GM18520 (cell line): ENCODE results near the gene ITGB2.

Source experiments
- ATAC-seq: cut with Tn5 transposase; IDR thresholded peaks from one replicate; pipeline ENCODE4 v1.9.1; 2021; ENCODE audit not compliant: unreplicated experiment

Gene ITGB2

DNA sequence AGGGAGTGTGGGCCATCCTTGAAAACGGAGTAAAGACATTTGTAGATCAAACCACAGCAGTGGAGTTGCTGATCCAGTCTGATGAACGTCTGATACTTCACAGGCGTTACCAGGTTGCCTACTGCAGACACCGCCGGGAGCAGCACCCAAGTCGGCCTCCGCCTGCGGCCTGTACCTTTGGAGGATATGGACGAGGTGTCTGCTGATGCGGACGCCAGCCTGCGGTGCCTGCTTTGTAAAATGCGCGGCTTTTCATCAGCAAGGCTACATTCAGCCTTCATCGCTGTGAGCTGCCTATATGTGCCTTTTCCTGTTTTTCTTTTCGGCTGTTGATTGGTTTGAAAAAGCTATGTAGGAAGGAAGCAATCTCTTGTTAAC, 35.1 kb upstream of the ITGB2 start:
- no peak for ATAC-seq

DNA sequence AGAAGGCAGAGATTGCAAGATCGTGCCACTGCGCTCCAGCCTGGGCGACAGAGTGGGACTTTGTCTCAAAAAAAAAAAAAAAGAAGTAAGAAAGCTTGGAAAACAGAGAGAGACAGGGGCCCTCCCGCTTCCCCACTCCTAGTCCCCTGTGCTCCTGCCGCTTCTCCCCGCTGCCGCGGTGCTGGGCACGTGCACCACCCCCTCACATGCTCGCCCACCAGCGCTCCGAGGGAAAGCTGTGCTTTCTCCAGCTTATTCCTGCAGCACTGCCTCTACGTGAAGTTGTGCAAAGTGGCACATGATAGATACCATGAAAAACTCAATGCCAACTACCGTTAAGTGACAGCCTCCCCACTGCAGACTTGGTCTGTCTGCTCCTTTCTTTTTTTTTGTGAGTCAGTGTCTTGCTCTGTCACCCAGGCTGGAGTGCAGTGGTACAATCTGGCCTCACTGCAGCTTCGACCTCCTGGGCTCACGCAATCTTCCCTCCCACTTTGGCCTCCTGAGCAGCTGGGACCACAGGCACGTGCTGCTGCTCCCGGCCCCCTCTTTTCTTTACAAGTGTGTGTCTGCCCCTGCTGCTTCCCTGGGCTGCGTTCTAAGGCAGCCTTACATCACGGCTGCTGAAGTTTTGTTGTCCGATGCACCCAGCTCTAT, 34.6 kb upstream of the ITGB2 start:
- ATAC-seq, result no peak

DNA sequence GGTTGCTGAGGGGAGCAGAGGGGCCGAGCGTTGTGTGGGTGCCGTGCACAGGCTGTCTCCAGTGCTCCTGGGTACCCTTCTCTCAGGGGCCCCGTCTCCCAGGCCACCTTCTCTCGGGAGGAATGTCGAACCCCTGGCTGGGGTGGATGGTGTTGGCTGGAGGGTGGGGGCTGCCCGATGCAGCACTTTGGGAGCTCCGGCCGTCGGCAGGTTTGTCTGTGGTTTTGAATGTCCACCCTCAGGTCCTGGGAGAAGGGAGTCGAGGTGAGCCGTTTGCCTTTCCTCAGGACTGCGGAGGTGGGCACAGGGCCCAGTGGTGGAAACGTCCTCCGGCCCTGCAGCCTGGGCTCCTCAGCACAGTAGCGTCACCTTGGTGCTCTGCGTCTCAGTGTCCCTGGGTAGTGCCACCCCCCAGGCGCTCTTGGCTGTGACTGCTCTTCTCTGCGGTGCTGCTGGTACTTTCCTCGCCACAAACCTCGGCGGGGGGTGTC, 33.6 kb upstream of the ITGB2 start:
- ATAC-seq, result no peak

DNA sequence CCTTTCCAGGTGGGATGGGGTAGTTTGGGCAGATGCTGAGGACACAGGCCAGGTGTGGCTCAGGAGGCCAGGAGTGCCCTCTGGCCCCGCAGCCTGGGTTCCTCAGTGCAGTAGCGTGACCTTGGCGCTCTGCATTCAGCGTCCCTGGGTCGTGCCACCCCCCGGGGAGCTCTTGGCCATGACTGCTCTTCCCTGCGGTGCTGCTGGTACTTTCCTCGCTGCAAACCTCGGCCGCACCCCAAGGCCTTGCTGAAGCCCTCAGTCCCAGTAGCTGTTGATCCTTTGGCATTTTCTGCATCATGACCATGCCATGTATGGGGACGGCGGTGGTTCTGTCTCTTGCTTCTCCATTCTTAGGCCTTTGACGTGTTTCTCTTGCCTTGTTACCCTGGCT, 32.9 kb upstream of the ITGB2 start:
- ATAC-seq, result no peak

DNA sequence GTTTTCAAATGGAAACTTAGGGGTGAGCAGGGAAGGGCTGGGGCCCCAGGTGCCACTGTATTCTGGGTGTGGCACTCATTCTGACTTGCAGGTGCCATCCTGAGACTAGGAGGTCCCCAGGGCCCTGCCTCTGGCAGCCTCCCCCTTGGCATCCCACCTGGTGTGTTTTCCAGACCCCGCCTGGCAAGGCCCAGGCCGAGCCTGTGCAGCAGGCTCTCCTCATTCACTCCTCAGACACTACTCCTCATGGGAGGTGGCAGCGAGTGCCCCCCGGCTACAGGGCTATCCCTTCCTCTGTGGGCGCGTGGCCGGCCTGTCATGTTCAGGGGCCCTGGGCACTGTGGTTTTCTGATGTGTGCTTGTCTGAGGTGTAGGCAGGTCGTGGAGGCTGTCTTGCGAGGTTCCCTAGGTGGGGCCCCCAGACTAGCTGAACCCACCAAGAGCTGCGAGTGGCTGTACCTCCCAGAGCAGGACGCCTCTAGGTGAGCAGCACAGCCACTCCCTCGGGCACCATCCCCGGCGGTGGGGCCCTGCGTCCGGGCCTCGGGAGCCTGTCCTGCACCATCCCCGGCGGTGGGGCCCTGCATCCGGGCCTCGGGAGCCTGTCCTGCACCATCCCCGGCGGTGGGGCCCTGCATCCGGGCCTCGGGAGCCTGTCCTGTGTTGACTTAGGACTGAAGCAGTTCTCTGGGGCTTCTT, 32.4 kb upstream of the ITGB2 start:
- ATAC-seq, result no peak

DNA sequence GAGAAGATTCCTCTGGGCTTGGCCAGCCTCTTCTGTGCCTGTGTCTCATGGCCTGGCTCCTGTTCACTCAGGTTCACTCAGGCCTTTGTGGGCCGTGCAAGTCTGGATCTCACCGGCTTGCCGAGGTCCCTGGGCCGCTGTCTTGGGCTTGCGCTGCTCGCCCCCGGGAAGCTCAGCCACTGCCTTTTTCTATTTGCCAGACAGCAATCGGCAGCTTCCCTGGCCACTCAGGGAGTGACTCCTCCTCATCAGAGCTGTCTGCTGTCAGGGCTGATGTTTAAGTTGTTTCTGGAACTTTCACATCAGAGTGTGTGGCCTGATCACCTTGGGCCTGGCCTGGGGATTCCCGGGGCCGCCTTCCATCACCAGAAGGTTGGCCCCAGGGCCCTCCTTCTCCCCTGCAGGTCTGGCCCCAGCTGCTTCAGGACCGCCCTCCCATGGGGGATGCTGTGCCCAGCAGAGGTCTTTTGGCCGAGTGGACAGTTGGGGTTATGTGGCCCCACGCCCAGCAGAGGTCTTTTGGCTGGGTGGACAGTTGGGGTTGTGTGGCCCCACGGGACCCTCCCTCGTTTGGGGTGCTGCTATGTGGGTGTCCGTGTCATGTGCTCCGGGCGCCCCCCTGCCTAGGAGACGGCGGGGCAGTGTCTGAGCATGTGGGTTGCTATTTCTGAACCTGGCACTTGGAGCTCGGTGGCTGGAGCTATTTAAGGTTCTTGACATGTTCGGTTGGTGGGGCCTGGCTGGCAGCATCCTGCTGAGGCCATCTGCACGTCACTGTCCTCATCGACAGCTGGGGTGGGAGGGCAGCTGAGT, 31.6 kb upstream of the ITGB2 start:
- ATAC-seq, result no peak

DNA sequence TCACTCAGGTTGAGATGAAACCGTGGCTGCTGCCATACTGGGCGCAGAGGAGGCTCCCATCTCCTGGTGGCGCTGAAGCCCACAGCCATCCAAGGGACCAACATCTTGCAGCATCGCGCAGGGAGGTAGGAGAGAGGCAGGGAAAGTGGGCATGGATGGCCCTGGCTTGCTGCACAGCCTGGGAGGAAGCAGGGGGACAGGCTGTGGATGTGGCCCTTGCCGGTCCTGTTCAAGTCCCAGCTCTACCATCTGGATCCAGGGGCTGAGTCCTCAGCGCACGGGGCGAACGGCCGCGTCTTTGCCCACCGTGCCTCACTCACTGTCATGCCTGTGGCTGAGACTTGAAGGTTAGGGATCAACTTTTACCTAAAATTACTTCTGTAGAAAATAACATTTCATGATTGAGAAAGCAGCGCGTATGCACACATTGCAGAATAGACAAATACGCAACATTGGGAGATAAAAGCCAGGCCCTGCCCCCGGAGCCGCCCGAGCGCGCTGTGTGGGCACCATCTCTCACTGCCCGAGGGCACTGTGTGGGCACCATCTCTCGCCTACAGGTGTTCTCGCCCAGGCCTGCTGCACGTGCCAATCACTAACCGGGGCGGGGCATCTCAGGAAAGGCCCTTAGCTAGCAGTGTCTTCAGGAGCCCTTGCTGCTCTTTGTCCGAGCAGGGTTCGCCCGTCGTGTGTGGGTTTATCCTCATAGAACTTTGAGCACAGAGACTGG, 30.7 kb upstream of the ITGB2 start:
- ATAC-seq, result no peak

DNA sequence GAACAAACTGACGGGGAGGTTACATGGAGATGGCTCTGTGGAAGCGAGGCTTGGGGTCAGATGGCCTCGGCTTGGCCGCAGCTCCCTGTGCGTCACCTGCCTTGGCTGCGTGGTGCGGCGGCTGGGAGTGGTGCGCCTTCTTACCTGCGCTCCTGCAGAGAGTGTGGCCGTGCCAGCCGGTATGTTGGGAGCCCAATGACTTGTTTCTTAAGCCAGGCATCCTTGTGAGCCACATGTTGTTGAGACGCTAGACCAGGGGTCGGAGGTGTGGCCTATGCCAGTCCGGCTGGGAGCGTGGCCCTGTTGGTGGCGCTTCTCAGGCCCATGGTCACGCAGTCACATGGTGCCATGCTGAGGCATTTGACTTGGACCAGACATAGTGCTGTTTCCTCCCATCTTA, 29.7 kb upstream of the ITGB2 start:
- no peak for ATAC-seq

DNA sequence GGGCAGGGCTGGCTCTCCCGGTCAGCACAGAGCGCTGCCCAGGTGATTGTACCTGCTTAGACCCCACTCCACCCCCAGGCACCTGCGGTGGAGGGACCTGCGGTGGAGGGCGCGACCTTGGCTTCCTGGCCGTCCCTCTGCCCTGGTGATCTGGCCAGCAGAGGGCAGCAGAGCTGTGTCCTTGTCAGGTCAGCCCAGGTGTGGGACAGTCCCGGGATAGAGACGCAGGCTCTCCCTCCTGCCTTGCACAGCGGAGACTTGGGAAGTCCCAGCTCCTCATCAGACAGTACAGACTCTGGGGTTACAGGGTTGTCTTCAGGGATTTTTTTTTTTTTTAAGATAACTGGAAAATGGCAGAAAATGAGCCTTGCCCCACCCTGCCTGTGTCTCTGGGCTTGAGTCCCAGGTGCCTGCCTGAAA, 29.1 kb upstream of the ITGB2 start:
- ATAC-seq, result no peak

DNA sequence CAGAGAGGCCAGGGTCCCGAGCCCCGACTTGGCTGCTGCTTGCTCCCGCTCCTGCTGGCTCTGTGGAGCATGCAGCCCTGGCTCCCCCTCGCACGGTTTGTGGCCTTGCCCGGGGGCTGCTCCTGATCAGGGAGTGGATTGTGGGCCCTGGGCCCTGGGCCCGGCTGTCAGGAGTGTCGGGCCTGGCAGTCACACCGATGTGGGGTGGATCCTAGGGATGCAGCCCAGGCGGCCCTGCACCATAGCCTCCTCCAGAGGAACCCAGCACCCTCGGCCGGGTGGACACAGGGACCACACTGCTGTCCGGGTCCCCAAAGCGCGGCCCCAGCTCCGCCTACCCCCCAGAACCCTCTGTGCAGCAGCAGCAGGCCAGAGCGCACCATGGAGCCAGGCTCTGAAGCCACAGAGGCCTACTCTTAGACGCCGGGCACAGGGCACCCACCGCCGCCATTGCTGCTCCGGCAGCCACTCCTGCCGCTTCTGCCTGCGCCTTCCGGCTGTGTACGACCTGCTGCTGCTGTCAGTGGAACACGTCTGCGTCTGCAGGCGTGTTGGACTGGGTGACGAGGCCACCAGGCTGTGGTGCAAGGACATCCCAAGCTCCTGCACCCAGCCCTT, 28.6 kb upstream of the ITGB2 start:
- no peak for ATAC-seq

DNA sequence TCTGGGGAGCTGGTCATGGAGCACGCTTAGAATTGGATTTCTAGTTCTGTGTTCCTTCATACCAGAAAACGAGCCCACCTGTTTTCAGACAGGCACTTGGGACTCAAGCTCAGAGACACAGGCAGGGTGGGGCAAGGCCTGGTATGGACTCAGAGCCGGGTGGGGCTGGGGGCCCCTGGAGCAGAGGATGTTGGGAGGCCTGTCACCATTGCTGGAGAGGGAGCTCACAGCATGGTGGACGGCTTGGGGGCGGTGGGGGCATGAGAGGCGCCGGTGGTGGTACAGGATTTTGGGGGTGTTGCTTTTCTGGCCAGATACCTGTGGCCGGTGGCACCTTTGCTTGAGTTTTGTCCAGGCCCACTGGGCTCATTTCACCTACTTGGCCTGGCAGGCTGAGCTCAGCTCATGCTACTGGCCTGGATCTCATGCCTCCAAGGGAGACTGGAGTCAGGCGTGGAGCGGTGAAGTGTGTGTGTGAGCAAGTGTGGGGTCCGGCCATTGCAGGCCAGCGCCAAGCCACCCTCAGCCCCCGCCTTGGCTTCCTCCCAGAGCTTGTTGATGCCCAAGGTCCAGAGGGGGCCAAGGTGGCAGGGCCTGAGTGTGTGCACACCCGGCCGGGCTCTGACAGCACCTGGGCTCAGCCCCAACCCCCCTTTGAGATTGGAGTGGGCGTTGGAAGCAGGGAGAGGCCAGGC, 27.9 kb upstream of the ITGB2 start:
- no peak for ATAC-seq

DNA sequence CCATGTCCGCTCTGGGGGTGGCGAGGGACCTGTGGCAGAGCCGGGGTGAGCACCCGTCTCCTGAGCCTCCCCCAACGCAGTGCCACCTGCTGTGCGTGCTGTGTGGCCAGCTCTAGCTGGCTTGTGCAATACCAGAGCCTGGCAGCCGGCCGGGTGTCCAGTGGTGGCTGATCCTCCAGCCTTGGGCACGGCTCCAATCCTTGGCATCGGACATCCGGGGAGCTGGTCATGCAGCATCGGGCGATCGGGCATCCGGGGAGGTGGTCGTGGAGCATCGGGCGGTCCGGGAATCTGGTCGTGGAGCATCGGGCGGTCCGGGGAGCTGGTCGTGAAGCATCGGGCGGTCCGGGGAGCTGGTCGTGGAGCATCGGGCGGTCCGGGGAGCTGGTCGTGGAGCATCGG, 27.2 kb upstream of the ITGB2 start:
- ATAC-seq, result no peak

DNA sequence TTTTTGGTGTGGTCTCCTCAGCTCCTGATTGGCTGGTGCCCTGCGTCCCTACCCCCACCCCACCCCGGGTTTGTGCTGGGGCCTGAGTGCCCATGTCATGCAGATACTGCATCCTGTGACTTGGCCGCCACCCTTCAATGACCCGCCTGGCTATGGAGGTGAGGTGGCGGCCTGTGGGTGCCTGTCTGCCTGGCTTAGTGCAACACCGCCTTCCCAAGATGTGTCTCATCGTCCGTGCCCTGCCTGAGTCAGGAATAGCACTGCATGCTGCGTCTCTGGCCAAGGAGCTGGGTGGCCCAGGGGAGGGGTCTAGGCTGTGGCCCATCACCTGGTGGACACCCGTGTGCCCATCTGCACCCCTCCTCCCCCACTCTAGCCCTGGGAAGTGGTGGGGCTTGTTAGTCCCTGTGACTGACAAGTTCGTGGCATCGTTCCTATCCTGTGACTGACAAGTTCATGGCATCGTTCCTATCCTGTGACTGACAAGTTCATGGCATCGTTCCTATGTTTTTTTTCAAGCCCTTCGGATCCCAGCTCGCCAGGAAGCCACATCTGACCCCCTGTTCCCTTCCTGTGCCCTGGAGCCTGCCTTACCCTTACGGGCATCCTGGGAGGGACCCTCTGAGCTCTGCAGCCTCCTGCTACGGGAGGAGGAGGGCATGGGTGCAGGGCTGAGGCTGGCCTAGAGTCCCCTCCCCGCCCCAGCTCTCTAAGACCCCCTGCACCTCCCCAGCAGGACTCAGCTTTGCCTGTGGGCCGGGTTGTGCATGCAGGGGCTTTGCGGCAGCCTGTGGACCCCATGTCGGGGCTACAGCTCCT, 26.6 kb upstream of the ITGB2 start:
- ATAC-seq, result no peak

DNA sequence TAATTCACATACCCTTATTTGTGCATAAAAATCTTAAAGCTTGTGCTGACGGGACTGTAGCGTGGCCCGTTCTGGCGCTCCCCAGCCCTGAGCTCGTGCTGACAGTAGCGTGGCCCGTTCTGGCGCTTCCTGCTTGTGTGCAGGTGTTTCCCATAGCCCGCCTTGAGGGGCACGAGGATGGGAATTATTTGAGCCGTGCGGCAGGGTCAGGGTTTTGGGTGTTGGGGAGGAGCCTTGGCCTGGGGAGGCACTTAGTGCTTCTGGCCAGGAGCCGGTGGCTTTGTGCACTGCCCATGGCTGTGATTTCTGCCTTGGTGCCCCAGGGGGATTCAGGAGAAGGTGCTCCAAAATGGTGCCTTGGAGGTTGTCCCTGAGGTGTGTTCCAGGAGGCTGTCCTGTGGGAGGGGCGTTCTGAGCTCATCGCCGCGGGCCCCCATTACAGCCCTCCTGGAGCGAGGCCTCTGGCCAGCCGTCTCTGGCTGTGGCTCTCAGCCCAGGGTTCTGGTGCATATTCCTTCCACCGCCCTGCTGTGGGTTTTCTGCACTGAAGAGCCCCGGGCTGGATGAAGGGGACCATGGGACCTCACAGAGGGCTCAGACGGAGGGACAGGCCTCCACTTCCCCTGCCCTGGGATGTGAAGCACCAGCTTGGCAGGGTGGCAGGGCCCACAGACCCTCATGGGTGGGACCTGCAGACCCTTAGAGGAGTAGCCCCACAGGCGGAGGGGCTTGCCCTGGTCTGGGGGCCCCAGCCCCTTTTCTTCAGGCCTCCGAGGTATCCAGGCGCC, 25.7 kb upstream of the ITGB2 start:
- ATAC-seq, result no peak

DNA sequence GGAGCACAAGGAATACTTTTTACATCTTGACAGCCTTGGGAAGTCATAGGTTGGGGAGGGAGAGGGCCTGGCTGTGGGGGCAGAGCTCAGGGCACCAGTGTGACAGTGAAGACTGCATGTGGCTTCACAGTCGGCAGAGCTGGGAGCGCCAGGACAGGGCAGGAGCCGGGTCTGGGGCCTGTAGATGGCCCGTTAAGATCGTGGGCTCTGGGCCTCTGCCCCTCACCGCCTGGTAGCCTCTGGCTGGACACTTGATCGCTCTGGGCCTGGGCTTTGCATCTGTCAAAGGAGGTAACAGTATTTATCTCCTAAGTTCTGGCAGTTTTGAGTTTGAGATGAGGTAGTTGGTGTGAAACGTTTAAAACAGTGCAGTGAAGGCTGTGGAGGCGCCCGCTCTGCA, 23.9 kb upstream of the ITGB2 start:
- ATAC-seq, result no peak

DNA sequence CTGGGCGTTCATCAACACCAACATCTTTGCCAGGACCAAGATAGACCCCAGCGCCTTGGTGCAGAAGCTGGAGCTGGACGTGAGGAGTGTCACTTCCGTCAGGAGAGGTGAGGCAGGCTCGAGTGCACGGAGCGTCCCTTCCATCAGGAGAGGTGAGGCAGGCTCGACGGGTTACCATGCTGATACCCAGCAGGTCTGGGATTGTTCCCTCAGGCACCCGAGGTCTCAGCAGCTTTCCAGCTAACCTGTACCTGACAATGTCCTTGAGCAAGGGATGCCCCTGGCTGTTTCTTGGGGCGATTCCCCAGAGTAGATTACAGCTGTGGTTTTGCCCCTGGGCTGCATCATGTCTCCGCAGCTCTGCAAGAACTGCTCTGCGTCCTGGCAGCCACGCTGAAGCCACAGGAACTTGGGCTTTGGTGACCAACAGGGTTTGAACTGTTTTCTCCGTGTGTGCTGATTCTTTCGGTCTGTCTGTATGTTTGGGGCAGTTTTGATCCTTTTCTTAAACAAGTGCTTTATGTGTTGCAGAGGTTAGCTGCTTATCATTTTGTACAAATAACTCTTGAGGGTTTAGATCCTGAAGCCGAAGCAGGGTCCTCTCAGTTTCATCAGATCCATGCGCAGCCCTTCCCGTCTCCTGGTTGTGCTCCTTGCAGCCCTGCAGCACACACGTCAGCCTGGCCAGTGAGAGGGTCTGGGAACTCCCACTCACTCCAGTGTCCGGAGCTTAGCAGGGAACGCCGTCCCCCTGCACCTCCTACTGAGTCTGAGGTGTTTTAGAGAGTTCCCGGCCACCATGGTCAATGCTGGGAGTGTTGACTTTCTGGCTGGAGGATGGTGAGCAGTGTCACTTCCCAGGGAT, 23.2 kb upstream of the ITGB2 start:
- ATAC-seq, result no peak

DNA sequence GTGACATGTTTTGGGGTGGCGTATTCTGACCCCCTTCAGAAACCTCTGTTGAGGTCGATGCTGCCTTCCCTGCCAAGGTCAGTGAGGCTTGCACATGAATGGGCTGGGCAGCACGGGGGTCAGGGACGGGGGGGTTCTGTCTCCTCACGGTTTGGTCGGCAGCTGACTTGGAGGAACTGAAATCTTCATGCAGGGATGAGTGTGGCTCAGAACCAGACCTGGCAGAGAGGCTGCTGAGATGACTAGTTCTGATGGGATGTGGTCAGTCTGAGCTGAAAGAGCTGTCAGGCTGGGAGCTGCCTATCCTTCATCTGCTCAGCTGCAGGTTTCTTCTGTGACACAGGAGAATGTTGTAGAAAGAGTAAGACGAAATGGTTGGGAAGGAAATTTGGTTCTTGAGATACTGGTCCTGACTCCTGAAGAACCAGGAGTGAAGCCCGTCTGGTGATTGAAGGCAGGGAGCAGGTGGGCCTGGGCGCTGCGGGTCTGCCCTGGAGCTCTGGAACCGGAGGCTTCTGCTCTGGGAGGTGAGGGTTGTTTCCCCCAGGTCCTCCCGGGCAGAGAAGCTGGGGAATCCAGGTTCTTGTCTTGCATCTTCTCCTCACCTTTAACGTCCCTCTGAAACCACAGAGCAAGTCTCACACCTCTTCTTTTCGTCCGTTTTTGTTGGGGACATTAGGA, 22.4 kb upstream of the ITGB2 start:
- no peak for ATAC-seq
